Measurements from ENCODE around the gene MRPL14.

MRPL14 gene

DNA sequence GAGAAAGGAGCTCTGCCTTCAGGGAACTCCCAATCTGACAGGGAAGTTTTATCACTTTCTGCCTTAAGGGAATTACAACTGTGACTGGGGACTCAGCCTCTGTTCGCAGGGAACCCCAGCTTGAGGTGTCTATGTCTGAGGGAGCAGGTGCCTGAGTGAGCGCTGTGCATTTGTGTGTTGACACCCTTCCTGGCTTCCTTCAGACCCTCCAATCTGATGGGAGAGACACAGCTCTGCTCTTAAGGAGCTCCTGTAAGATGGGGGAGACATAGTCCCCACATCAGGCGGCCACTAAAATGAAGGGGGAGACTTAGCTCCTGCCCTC lies 62.3 kb downstream of the MRPL14 start:
- DNase-seq (ENCODE audit: low spot score) = no peak

DNA sequence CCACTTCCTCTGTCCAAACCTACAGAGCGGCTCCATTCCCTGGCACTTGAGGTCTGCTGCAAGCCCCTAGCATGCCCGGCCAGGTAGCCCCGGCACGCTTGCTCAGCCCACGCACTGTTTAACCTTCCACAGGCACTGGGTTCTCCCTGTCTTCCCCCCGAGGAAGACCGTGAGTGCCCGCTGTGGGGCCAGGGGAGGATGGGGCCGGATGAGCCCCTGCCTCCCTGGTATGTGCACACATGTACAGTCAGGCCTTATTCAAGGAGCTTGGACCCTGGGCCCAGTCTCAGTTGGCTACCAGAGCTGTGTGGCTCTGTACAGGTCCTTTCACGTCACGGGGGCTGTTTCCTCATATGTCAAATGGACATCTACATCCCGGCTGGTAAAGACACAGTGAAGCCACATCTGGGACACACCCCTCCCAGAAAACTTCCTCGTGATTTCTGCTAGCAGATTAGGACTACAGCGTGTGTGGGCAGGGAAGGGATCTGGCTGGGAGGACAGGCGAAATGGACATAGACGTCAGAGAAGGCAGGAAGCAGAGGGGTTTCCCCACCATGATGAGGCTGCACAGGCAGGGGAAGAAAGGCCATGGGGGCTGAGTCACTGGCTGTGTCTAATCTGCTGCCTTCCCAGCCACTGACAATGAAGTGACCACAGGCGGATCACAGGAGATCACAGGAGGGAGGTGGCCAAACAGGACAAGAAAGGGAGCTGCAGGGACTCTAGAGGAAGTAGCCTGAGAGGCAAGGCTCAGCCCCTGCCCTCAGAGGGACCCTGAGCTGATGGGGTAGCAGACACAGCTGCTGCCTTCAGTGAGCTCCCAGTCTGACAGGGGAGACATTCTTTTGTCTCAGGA lies 62.9 kb downstream of the MRPL14 start:
- no peak for DNase-seq (ENCODE audit: low spot score)

GRCh38 chr6:44063561-44064059 lies 63.6 kb downstream of the MRPL14 start:
- DNase-seq (ENCODE audit: low spot score) = no peak

Data from CD4-positive, alpha-beta T cell treated with Interleukin-6 at 100 ng/mL for 8 hours (primary cell).